Cardiac muscle cell (in vitro differentiated cells and primary cell): Measurements from ENCODE around the gene SLC6A3. TPM values are rescaled to one million over a fixed set of nuclear protein-coding genes. Genes with fewer than 3 reads are reported as not detected.

ENCODE experiments used
- DNase-seq, 2 donors: peaks; one replicate each; pipeline versions ENCODE4 v3.0.0 to v3.0.0-alpha.2; 2010 to 2017; ENCODE audit warnings: low read depth in 1 of 2, low spot score in 1 of 2
- H3K27ac ChIP-seq: fragments of 200-600 bp; sonication (generic); 2 replicates; pipeline ENCODE4 v1.5.1; 2016
- H3K27me3 ChIP-seq: fragments of 200-600 bp; sonication (generic); 2 replicates; pipeline ENCODE4 v1.6.0; 2016; ENCODE audit warnings: control low read depth
- H3K36me3 ChIP-seq: fragments of 200-600 bp; sonication (generic); 2 replicates; pipeline ENCODE4 v1.5.1; 2016; ENCODE audit warnings: control low read depth
- H3K4me1 ChIP-seq: fragments of 200-600 bp; sonication (generic); 2 replicates; pipeline ENCODE4 v1.8.1; 2017; ENCODE audit warnings: low read depth, mild to moderate bottlenecking, mixed run types
- H3K4me3 ChIP-seq: fragments of 200-600 bp; sonication (generic); 2 replicates; pipeline ENCODE4 v1.5.1; 2016; ENCODE audit warnings: mild to moderate bottlenecking
- H3K9me3 ChIP-seq: fragments of 200-600 bp; sonication (generic); 2 replicates; pipeline ENCODE4 v1.5.1; 2017; ENCODE audit warnings: low read depth, mild to moderate bottlenecking, control low read depth
- CTCF ChIP-seq: IDR thresholded peaks from 2 replicates; pipeline ENCODE4 v1.5.1; 2012; ENCODE audit warnings: low read depth, mild to moderate bottlenecking, low read length
- polyA plus RNA-seq: library from polyadenylated mRNA; unstranded; fragments of >200 nt; fragmentation: Nextera tagmentation; extraction: Ambion mirVana; gene quantifications from 2 replicates; pipeline ENCODE4 v1.2.1, GENCODE V29; 2016
- total RNA-seq: library from RNA; depleted of rRNA; stranded (reverse); fragments of >200 nt; gene quantifications from 2 replicates; pipeline ENCODE4 v1.2.3, GENCODE V29; 2016

The SLC6A3 gene
- total and polyA plus RNA-seq, 2 experiments from 2014 or later, result not detected

DNA sequence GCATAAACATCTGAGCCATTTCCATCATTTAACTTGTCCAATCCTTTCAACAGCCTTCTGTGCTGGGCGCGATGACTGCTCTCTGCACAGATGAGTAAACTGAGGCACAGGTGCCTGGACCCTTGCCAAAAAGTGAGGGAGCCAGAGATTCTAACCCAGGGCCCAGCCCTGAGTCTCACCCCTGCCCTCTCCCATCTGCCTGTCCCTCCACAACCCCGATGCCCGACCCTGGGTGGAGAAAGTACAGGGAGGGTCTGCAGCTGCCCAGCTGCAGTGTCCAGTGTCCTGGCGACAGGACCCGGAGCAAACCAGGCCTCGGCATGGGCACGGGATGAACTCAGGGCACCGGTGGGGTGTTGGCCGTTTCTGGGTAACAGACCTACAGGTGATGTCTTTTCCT lies 60.7 kb downstream of the SLC6A3 start:
- H3K36me3 ChIP-seq, result no peaks in the 10 kb centered on the region
- TF ChIP-seq CTCF, result no peak
- H3K9me3 ChIP-seq, result no peaks in the 10 kb centered on the region
- peaks cover 52% of the 10 kb centered on the region for H3K27me3 ChIP-seq
- no peak overlapping the region for H3K4me3 ChIP-seq
- no peak overlapping the region for H3K27ac ChIP-seq
- H3K4me1 ChIP-seq, result peaks cover 14% of the 10 kb centered on the region
- no peak for DNase-seq

GRCh38 chr5:1383886-1384401 lies 61.3 kb downstream of the SLC6A3 start:
- Histone ChIP-seq H3K36me3 (no peaks in the 10 kb centered on the region), H3K27ac (no peak overlapping the region), H3K4me3 (no peak overlapping the region), H3K27me3 (peaks cover 47% of the 10 kb centered on the region), H3K9me3 (no peaks in the 10 kb centered on the region), H3K4me1 (peaks cover 14% of the 10 kb centered on the region)
- DNase-seq, result peak in 1 of 2 donors; percentile 41
- no peak for TF ChIP-seq CTCF

DNA sequence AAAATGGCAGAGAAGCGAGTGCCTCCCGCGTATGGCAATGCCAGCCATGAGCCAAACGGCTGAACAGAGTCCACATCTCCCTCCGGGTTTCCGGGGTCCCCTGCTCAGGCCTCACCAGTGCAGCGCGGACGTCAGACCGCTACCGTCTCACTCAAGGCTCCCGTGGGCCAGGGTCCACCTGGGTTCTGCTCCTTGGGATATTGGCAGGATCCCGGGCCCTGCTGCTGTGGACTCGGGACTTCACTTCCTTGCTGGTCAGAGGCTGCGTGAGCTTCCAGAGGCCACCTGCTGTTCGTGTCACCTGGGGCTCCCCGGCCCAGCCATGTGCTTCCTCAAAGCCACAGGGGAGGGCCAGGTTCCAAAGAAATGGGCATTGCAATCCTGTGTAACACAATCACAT lies 61.9 kb downstream of the SLC6A3 start:
- TF ChIP-seq CTCF, result no peak
- H3K36me3 ChIP-seq, result no peaks in the 10 kb centered on the region
- H3K27ac ChIP-seq, result no peak overlapping the region
- no peaks in the 10 kb centered on the region for H3K9me3 ChIP-seq
- DNase-seq, result peak in 1 of 2 donors; percentile 9
- H3K27me3 ChIP-seq, result peaks cover 46% of the 10 kb centered on the region
- no peak overlapping the region for H3K4me3 ChIP-seq
- peaks cover 14% of the 10 kb centered on the region for H3K4me1 ChIP-seq

DNA sequence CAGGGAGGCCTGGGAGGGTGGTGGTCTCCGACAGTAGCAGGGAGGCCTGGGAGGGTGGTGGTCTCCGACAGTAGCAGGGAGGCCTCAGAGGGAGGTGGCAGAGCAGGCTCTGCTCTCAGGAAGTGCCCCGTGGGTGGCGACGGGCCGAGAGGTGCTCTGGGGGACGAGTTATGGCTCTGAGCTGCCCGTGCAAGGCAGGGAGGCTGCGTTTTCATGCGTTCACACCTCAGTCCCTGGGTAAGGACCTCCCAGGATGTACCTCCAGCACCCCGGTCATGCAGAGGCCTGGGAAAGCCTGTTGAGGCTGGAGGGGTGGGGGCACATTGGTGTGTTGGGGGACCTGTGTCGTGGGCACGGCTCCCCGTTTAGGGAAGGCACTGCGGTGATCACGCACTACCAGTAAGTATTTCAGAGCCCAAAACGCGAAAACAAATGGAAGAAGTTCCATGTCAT lies 63.0 kb downstream of the SLC6A3 start:
- Histone ChIP-seq H3K27me3 (peaks cover 44% of the 10 kb centered on the region), H3K4me3 (no peak overlapping the region), H3K36me3 (no peaks in the 10 kb centered on the region), H3K9me3 (no peaks in the 10 kb centered on the region), H3K27ac (no peak overlapping the region), H3K4me1 (peaks cover 14% of the 10 kb centered on the region)
- no peak for DNase-seq
- TF ChIP-seq CTCF, result no peak

- Histone ChIP-seq H3K4me3 (no peak overlapping the region), H3K27ac (no peak overlapping the region), H3K4me1 (peaks cover 14% of the 10 kb centered on the region), H3K9me3 (no peaks in the 10 kb centered on the region), H3K36me3 (no peaks in the 10 kb centered on the region), H3K27me3 (peaks cover 43% of the 10 kb centered on the region)
- DNase-seq, result no peak
- no peak for TF ChIP-seq CTCF
These were observed 63.6 kb downstream of the SLC6A3 start for GRCh38 chr5:1381370-1382247.
